Loucy (cell line): ENCODE results near the gene MAP4K2.

Experiments used
- EZH2phosphoT487 ChIP-seq: fragments of 200-600 bp; IDR thresholded peaks from 2 replicates; pipeline ENCODE4 v1.6.1; 2018; ENCODE audit warnings: antibody characterized with exemption, mild to moderate bottlenecking, moderate library complexity, borderline replicate concordance
- TF ChIP-seq, protein P1 (sequence below): fragments of 200-600 bp; sonication (generic); conservative IDR thresholded peaks from 2 replicates; pipeline ENCODE4 v1.5.1; 2014; ENCODE audit warnings: mild to moderate bottlenecking, antibody characterized with exemption, low read length

GRCh38 chr11:64851831-64852351 lies 48.9 kb upstream of the MAP4K2 start:
- TF ChIP-seq, protein P1, sequence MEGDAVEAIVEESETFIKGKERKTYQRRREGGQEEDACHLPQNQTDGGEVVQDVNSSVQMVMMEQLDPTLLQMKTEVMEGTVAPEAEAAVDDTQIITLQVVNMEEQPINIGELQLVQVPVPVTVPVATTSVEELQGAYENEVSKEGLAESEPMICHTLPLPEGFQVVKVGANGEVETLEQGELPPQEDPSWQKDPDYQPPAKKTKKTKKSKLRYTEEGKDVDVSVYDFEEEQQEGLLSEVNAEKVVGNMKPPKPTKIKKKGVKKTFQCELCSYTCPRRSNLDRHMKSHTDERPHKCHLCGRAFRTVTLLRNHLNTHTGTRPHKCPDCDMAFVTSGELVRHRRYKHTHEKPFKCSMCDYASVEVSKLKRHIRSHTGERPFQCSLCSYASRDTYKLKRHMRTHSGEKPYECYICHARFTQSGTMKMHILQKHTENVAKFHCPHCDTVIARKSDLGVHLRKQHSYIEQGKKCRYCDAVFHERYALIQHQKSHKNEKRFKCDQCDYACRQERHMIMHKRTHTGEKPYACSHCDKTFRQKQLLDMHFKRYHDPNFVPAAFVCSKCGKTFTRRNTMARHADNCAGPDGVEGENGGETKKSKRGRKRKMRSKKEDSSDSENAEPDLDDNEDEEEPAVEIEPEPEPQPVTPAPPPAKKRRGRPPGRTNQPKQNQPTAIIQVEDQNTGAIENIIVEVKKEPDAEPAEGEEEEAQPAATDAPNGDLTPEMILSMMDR = no peak
- TF ChIP-seq EZH2phosphoT487 = no peak
